SK-N-SH (cell line): ENCODE data around the gene ADAMTS4. TPM values are rescaled to one million over a fixed set of nuclear protein-coding genes. Genes with fewer than 3 reads are reported as not detected.

Experiments
- CTCF ChIA-PET: fragments of 300-600, 350-600 bp; formaldehyde crosslinking; extraction: SDS; loops from one replicate; lab custom pipeline; 2021; lab: Yijun Ruan, JAX
- POLR2A ChIA-PET: fragments of 350-600 bp; sonication (Branson Sonifier 250); formaldehyde crosslinking; extraction: SDS; loops from one replicate; lab custom pipeline; 2020; ENCODE audit warnings: antibody characterized with exemption, inconsistent platforms; lab: Yijun Ruan, JAX
- DNase-seq: peaks from one replicate; pipeline ENCODE4 v3.0.0; 2012
- H2AFZ ChIP-seq: fragments of 200-600 bp; sonication (generic); 2 replicates; pipeline ENCODE4 v1.8.1; 2016; ENCODE audit warnings: antibody characterized with exemption, mild to moderate bottlenecking, low read depth
- H3F3A ChIP-seq: fragments of 200-600 bp; sonication (generic); replicated peaks from 2 replicates; pipeline ENCODE3; 2016; ENCODE audit warnings: antibody characterized with exemption, mild to moderate bottlenecking; ENCODE audit not compliant: insufficient read depth
- H3K27ac ChIP-seq, 2 experiments: fragments of 200-500 bp in 1 of 2; fragments of 200-600 bp in 1 of 2; sonication (Bioruptor generic) in 1 of 2; sonication (generic), shearing (Covaris generic) in 1 of 2; 2 replicates each; pipeline versions ENCODE4 v1.5.1 to v1.6.1; 2014 to 2016; ENCODE audit warnings: low read depth in 2 of 2, inconsistent platforms in 1 of 2, low read length in 1 of 2, mild to moderate bottlenecking in 1 of 2, mixed read lengths in 1 of 2
- H3K27me3 ChIP-seq: fragments of 200-600 bp; sonication (generic), shearing (Covaris generic); 2 replicates; pipeline ENCODE4 v1.6.1; 2016; ENCODE audit warnings: mixed run types; ENCODE audit not compliant: insufficient read depth
- H3K36me3 ChIP-seq, 2 experiments: fragments of 200-500 bp in 1 of 2; fragments of 200-600 bp in 1 of 2; sonication (Bioruptor generic) in 1 of 2; sonication (generic) in 1 of 2; replicated peaks in 1 of 2; 2 replicates each; pipeline versions ENCODE3 to v1.5.1; 2014 to 2016; ENCODE audit warnings: low read length in 1 of 2, mild to moderate bottlenecking in 1 of 2; ENCODE audit not compliant: insufficient read depth in 2 of 2, control insufficient read depth in 1 of 2
- H3K4me1 ChIP-seq, 2 experiments: fragments of 200-500 bp in 1 of 2; fragments of 200-600 bp in 1 of 2; sonication (Bioruptor generic) in 1 of 2; sonication (generic), shearing (Covaris generic) in 1 of 2; 2 replicates each; pipeline versions ENCODE4 v1.5.1 to v1.6.1; 2014 to 2016; ENCODE audit warnings: low read depth in 1 of 2, low read length in 1 of 2, mixed run types in 1 of 2; ENCODE audit not compliant: insufficient read depth in 2 of 2, control insufficient read depth in 1 of 2
- H3K4me2 ChIP-seq: fragments of 200-600 bp; sonication (generic), shearing (Covaris generic); 2 replicates; pipeline ENCODE4 v1.6.1; 2017; ENCODE audit warnings: mixed run types
- H3K4me3 ChIP-seq, 2 experiments: fragments of 200-500 bp in 1 of 2; fragments of 200-600 bp in 1 of 2; sonication (Bioruptor generic) in 1 of 2; sonication (generic), shearing (Covaris generic) in 1 of 2; 2 replicates each; pipeline versions ENCODE4 v1.5.1 to v1.8.1; 2014 to 2016; ENCODE audit warnings: low read depth in 2 of 2, inconsistent platforms in 1 of 2, low read length in 1 of 2, mild to moderate bottlenecking in 1 of 2, mixed read lengths in 1 of 2, moderate library complexity in 1 of 2
- H3K79me2 ChIP-seq: fragments of 200-600 bp; sonication (generic); 2 replicates; pipeline ENCODE4 v1.8.1; 2017; ENCODE audit warnings: mild to moderate bottlenecking; ENCODE audit not compliant: insufficient read depth
- H3K9ac ChIP-seq: fragments of 200-600 bp; sonication (generic); 2 replicates; pipeline ENCODE4 v1.6.1; 2017; ENCODE audit warnings: mixed run types
- H3K9me2 ChIP-seq: fragments of 200-600 bp; sonication (generic); 2 replicates; pipeline ENCODE4 v1.6.1; 2017; ENCODE audit warnings: mixed run types
- H3K9me3 ChIP-seq: fragments of 200-600 bp; sonication (generic); 2 replicates; pipeline ENCODE4 v1.6.1; 2017; ENCODE audit warnings: mixed run types, mild to moderate bottlenecking, moderate library complexity
- H4K20me1 ChIP-seq: fragments of 200-600 bp; sonication (generic); 2 replicates; pipeline ENCODE4 v1.6.1; 2017; ENCODE audit warnings: mild to moderate bottlenecking, mixed run types; ENCODE audit not compliant: insufficient read depth
- MAX ChIP-seq: IDR thresholded peaks from 2 replicates; pipeline ENCODE4 v1.4.0; 2012; ENCODE audit warnings: low read depth
- MEF2A ChIP-seq: IDR thresholded peaks from 2 replicates; pipeline ENCODE4 v1.4.0; 2012; ENCODE audit warnings: low read depth, borderline replicate concordance
- MXI1 ChIP-seq: IDR thresholded peaks from 2 replicates; pipeline ENCODE4 v1.6.1; 2012; ENCODE audit warnings: mild to moderate bottlenecking, low read depth, low read length, improper control_type of control experiment
- NFIC ChIP-seq: IDR thresholded peaks from 2 replicates; pipeline ENCODE4 v1.4.0; 2012; ENCODE audit warnings: borderline replicate concordance
- PBX3 ChIP-seq: IDR thresholded peaks from 2 replicates; pipeline ENCODE4; 2012
- TAF1 ChIP-seq: IDR thresholded peaks from 2 replicates; pipeline ENCODE4 v1.6.1; 2012; ENCODE audit warnings: low read depth, mild to moderate bottlenecking, low read length, moderate library complexity, borderline replicate concordance
- TCF12 ChIP-seq: IDR thresholded peaks from 2 replicates; pipeline ENCODE4 v1.4.0; 2012
- TEAD4 ChIP-seq: IDR thresholded peaks from 2 replicates; pipeline ENCODE4 v1.4.0; 2012; ENCODE audit warnings: mild to moderate bottlenecking, borderline replicate concordance; ENCODE audit not compliant: insufficient read depth
- ZBTB33 ChIP-seq: IDR thresholded peaks from 2 replicates; pipeline ENCODE4 v1.4.0; 2012; ENCODE audit warnings: low read depth, borderline replicate concordance
- WGBS: methylation state at CpG from one replicate; pipeline ENCODE4 v1.1.6; 2017; ENCODE audit warnings: low lambda C conversion rate; 5-methylcytosine and 5-hydroxymethylcytosine counted together
- polyA plus RNA-seq, 3 experiments: library from polyadenylated mRNA; depleted of rRNA; stranded (reverse); fragments of >200 nt; gene quantifications; 2 replicates each; pipeline ENCODE4 v1.2.3, GENCODE V29; 2012

ADAMTS4 gene
- polyA plus RNA-seq, 1 of the 3 experiments (the other 2 are of a cell fraction), result 1.2 TPM

- no peaks in the 10 kb centered on the region for H3K9me3 ChIP-seq
- H2AFZ ChIP-seq, result no peak overlapping the region
- no peak overlapping the region; a peak in 1 of 4 replicates for H3K27ac ChIP-seq
- CTCF ChIA-PET, result no interaction called here
- H3F3A ChIP-seq, result peaks cover 21% of the 10 kb centered on the region
- H3K9me2 ChIP-seq, result no peaks in the 10 kb centered on the region
- 97% methylated on average over 19 of the region's 22 CpGs for WGBS
- H3K4me3 ChIP-seq, result peak overlapping the region; percentile 89 to 92; a peak in 3 of 4 replicates
- H3K79me2 ChIP-seq, result peaks cover 17% of the 10 kb centered on the region
- DNase-seq, result no peak
- no peak overlapping the region for H3K9ac ChIP-seq
- H3K27me3 ChIP-seq, result no peaks in the 10 kb centered on the region
- peaks cover 0 to 36% of the 10 kb centered on the region in 2 experiments; a peak in 2 of 4 replicates for H3K4me1 ChIP-seq
- peaks cover 15 to 64% of the 10 kb centered on the region in 2 experiments for H3K36me3 ChIP-seq
- TF ChIP-seq PBX3, result no peak
- TF ChIP-seq MEF2A, result no peak
- POLR2A ChIA-PET, result interaction anchor here (0.6 kb wide), 1 partner anchor 65 kb away, joined by 3 read pairs; the partner anchor contains the start of gene TOMM40L
- no peaks in the 10 kb centered on the region for H4K20me1 ChIP-seq
- peak overlapping the region; percentile 77 for H3K4me2 ChIP-seq
Observed at GRCh38 chr1:161160671-161161145, 38.1 kb downstream of the ADAMTS4 start.

GRCh38 chr1:161159913-161160243, 39.0 kb downstream of the ADAMTS4 start:
- peak overlapping the region; percentile 90 for H3K9ac ChIP-seq
- H3K9me2 ChIP-seq, result no peaks in the 10 kb centered on the region
- no peaks in the 10 kb centered on the region for H4K20me1 ChIP-seq
- H3K4me1 ChIP-seq, result peaks cover 0 to 28% of the 10 kb centered on the region in 2 experiments; a peak in 3 of 4 replicates
- no peak for DNase-seq
- no peaks in the 10 kb centered on the region for H3K9me3 ChIP-seq
- H3K36me3 ChIP-seq, result peaks cover 15 to 61% of the 10 kb centered on the region in 2 experiments
- H3K27me3 ChIP-seq, result no peaks in the 10 kb centered on the region
- POLR2A ChIA-PET, result no interaction called here
- WGBS, result 6% methylated on average over 9 of the region's 11 CpGs
- peaks cover 26% of the 10 kb centered on the region for H3K79me2 ChIP-seq
- TF ChIP-seq MXI1, result no peak
- TF ChIP-seq NFIC, result no peak
- no peak for TF ChIP-seq MAX
- TF ChIP-seq TCF12, result no peak
- no peak for TF ChIP-seq ZBTB33
- TF ChIP-seq TEAD4, result no peak
- no peak for TF ChIP-seq TAF1
- no peak for TF ChIP-seq PBX3
- H3K27ac ChIP-seq, result peak overlapping the region; percentile 77 to 91
- H2AFZ ChIP-seq, result peak overlapping the region; percentile 84
- peak overlapping the region; percentile 77 for H3K4me2 ChIP-seq
- peak overlapping the region; percentile 89 to 92 for H3K4me3 ChIP-seq
- peaks cover 13% of the 10 kb centered on the region for H3F3A ChIP-seq
- CTCF ChIA-PET, result no interaction called here
